HG03039 (cell line): Measurements from ENCODE around the gene COP1.
"Not testable (repeated sequence)": the region's sequence is repeated elsewhere in the genome, so short reads cannot be mapped to it uniquely, and the experiment has no call there.

Experiments
- ATAC-seq: cut with Tn5 transposase; IDR thresholded peaks from one replicate; pipeline ENCODE4 v1.9.1; 2021; ENCODE audit warnings: mild to moderate bottlenecking, moderate library complexity; ENCODE audit not compliant: unreplicated experiment

Gene COP1

GRCh38 chr1:176141449-176141848, 65.6 kb downstream of the COP1 start:
- no peak for ATAC-seq

GRCh38 chr1:176136891-176137290, 70.2 kb downstream of the COP1 start:
- ATAC-seq = no peak

- no peak for ATAC-seq
Measured at GRCh38 chr1:176134666-176135065, 72.4 kb downstream of the COP1 start.

DNA sequence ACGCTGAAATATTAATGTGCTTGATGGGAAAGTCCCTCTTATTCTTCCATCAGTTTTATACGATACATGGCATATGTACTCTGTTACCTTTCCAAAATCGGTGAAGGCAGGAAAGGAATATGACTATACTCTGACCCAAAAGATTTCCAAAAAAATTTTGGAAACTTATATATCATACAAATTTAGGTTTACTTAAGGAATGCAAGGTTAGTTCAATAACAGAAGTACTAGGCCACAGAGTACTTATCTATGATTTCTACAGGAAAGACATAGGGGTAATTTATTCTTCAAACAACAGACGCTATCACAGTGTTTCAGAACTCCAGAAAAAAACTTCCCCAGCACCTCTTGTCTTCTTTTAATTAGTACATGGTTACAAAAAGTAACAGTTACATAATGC, 84.8 kb downstream of the COP1 start:
- no peak for ATAC-seq

DNA sequence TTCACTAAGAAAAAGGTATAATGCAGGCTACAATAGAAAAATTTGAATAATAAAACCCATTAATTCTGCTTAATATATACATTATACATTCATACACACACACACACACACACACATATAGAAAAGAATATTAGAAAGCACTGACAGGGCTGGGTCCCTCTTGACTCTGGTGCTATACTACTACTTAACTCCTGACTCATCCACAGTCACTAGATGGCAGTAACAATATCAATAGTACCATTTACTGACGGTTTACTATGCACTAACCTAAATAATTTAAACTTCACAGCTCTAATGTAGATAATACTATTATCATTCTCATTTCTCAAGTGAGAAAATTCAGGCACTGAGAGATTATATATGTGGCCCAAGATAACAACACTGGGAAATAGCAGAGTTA, 87.5 kb downstream of the COP1 start:
- ATAC-seq = peak; percentile 48

- ATAC-seq = no peak
Measured at GRCh38 chr1:176118985-176119384, 88.1 kb downstream of the COP1 start.

- ATAC-seq = no peak
Measured at GRCh38 chr1:176111835-176112234, 95.3 kb downstream of the COP1 start.

DNA sequence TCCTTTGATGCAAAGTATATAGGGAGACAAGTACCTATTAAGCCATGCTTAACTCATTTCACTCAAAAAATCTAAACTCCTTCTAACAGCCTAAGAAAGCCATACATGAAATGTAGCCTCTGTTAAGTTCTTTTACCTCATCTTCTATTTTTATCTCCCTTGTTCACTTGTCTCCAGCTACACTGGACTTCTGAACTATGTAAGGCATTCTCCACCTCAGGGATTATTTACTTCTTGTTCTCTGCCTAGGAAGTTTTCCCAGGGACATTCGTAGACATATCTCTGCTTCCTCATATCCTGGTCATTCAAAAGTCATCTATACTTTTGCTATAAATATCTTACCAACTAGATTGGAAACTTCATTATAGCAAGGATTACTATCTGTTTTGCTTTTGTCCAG, 96.9 kb downstream of the COP1 start:
- ATAC-seq = no peak

- ATAC-seq = no peak
Measured at GRCh38 chr1:176102768-176103350, 104.2 kb downstream of the COP1 start.

GRCh38 chr1:176101951-176102642, 105.0 kb downstream of the COP1 start:
- no peak for ATAC-seq

DNA sequence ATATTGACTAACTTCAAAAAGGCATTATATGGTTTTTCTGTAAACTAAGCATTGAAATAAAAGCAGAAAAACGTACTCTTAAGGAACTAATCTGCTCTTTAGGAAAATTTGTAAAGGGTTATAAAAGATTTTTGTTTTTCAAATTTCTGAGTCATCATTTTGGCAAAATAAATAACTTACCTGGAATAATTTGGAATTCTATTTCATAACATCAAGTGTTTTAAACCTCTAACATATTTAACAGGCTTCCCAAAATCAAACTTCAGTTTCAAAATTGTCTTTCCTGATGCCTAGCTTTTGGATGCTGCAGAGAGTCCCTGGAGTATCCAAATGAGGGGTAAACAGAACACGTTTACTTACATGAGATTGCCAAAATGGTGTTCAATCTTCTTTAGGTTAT, 108.5 kb downstream of the COP1 start:
- ATAC-seq = no peak

- no peak for ATAC-seq
Measured at GRCh38 chr1:176096015-176096414, 111.1 kb downstream of the COP1 start.

- no peak for ATAC-seq
Measured at GRCh38 chr1:176090766-176091165, 116.3 kb downstream of the COP1 start.

- ATAC-seq = not testable (repeated sequence)
Measured at GRCh38 chr1:176087746-176088145, 119.3 kb downstream of the COP1 start.

DNA sequence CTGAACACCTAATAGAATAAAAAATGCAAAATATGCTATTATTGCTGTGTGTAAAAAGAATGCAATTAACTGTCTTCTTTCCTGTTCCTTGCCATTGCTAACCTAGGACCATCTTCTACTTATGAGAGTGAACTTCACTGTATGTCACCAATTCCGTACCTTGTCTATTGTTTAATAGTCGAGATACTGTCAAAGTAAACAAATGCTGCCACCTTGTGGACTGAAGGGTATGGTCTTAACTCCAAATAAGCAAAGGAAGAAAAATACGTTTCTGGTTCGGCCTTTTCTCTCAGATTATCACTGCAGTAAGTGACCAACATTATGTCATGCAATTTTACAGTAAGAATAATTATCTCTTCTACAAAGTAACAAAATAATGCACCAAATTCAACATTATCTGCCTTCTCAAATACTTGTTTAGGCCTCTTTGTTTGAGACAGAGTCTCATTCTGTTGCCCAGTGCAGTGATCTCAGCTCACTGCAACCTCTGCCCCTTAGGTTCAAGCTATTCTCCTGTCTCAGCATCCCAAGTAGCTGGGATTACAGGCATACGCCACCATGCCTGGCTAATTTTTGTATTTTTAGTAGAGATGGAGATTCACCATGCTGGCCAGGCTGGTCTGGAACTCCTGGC, 133.4 kb downstream of the COP1 start:
- peak; percentile 46 for ATAC-seq

- ATAC-seq = no peak
Measured at GRCh38 chr1:176068901-176069300, 138.2 kb downstream of the COP1 start.

GRCh38 chr1:176068256-176068655, 138.8 kb downstream of the COP1 start:
- ATAC-seq = no peak

- no peak for ATAC-seq
Measured at GRCh38 chr1:176066709-176067108, 140.4 kb downstream of the COP1 start.

DNA sequence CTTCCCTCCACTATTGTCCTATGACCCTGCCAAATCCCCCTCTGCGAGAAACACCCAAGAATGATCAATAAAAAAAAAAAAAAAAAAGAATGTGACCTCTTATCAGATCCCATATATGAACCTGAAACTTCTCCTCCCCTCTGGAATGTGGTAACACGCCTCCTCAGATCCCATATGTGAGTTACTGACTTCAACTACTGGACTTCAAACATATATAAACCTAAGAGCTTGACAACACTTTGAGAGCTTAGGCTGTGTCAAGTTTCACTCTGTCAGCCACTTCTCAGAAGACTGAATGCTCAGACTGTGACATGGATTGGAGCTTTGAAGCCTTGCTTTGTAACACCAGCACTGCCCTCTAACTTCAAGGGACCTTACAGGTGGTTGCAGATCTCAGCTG, 148.4 kb downstream of the COP1 start:
- no peak for ATAC-seq

- no peak for ATAC-seq
Measured at GRCh38 chr1:176056312-176056711, 150.8 kb downstream of the COP1 start.

GRCh38 chr1:176055398-176055797, 151.7 kb downstream of the COP1 start:
- ATAC-seq = no peak

GRCh38 chr1:176051902-176052518, 155.1 kb downstream of the COP1 start:
- no peak for ATAC-seq
